GM21447 (cell line): ENCODE results near the gene TNK1.
"Not testable (repeated sequence)": the region's sequence is repeated elsewhere in the genome, so short reads cannot be mapped to it uniquely, and the experiment has no call there.

ENCODE experiments used
- ATAC-seq: cut with Tn5 transposase; IDR thresholded peaks from one replicate; pipeline ENCODE4 v1.9.1; 2021; ENCODE audit not compliant: unreplicated experiment

Gene TNK1

GRCh38 chr17:7355053-7355452 is 25.8 kb upstream of the TNK1 start, which contains the start of gene TMEM95:
Gene TMEM95 (plus strand): TSS chr17:7355156. CDS start chr17:7355205, 49 bp downstream.
- ATAC-seq: no peak

GRCh38 chr17:7355573-7355972 is 25.3 kb upstream of the TNK1 start:
- no peak for ATAC-seq

- ATAC-seq: no peak
These were observed 24.8 kb upstream of the TNK1 start for GRCh38 chr17:7356072-7356549.

GRCh38 chr17:7356756-7357155 is 24.1 kb upstream of the TNK1 start:
- no peak for ATAC-seq

- ATAC-seq: no peak
These were observed 23.5 kb upstream of the TNK1 start for GRCh38 chr17:7357381-7357780.

- ATAC-seq: no peak
These were observed 19.0 kb upstream of the TNK1 start for GRCh38 chr17:7361906-7362305.

- no peak for ATAC-seq
These were observed 17.6 kb upstream of the TNK1 start for GRCh38 chr17:7363311-7363710.

GRCh38 chr17:7365963-7366362 is 14.9 kb upstream of the TNK1 start:
- not testable (repeated sequence) for ATAC-seq

GRCh38 chr17:7367083-7367482 is 13.8 kb upstream of the TNK1 start:
- no peak for ATAC-seq

GRCh38 chr17:7367918-7368598 is 12.8 kb upstream of the TNK1 start:
- ATAC-seq: no peak

- not testable (repeated sequence) for ATAC-seq
These were observed 12.3 kb upstream of the TNK1 start for GRCh38 chr17:7368599-7368994.

GRCh38 chr17:7369825-7370224 is 11.1 kb upstream of the TNK1 start:
- ATAC-seq: no peak

- ATAC-seq: no peak
These were observed 10.0 kb upstream of the TNK1 start for GRCh38 chr17:7370853-7371252.

GRCh38 chr17:7374353-7374752 is 6.5 kb upstream of the TNK1 start:
- no peak for ATAC-seq

GRCh38 chr17:7379134-7379533 is 1.8 kb upstream of the TNK1 start:
- ATAC-seq: no peak

GRCh38 chr17:7380321-7380720 is 568 bp upstream of the TNK1 start:
- ATAC-seq: no peak

GRCh38 chr17:7382901-7383300 is 2.0 kb downstream of the TNK1 start:
- no peak for ATAC-seq

GRCh38 chr17:7383371-7383741 is 2.5 kb downstream of the TNK1 start:
- no peak for ATAC-seq

GRCh38 chr17:7383742-7384488 is 3.0 kb downstream of the TNK1 start:
- ATAC-seq: no peak

GRCh38 chr17:7384489-7385081 is 3.7 kb downstream of the TNK1 start:
- ATAC-seq: no peak

- no peak for ATAC-seq
These were observed 8.0 kb downstream of the TNK1 start for GRCh38 chr17:7388856-7389255.
